Naive B cell (primary cell): Measurements from ENCODE around the gene XYLT1. TPM values are rescaled to one million over a fixed set of nuclear protein-coding genes. Genes with fewer than 3 reads are reported as not detected.

Source experiments
- ATAC-seq, 2 donors: fragments of 150-1000 bp; cut with Tn5 transposase; 2 replicates each; pipeline ENCODE4 v1.10.0; 2021; ENCODE audit warnings: low read depth in 2 of 2, mild to moderate bottlenecking in 2 of 2, moderate library complexity in 2 of 2
- DNase-seq: peaks from one replicate; pipeline ENCODE4 v3.0.0; 2022
- H3K27ac Mint-ChIP-seq, 6 donors: one replicate each; pipeline ENCODE4 v1.8.0; 2020 to 2022; ENCODE audit warnings: mild to moderate bottlenecking in 6 of 6, mixed read lengths in 6 of 6, moderate library complexity in 5 of 6, inconsistent platforms in 2 of 6
- H3K27me3 Mint-ChIP-seq, 3 donors: one replicate each; pipeline ENCODE4 v1.8.0; 2021 to 2022; ENCODE audit warnings: mixed read lengths in 3 of 3, mild to moderate bottlenecking in 1 of 3
- H3K36me3 Mint-ChIP-seq, 2 donors: one replicate each; pipeline ENCODE4 v1.8.0; 2020 to 2022; ENCODE audit warnings: mixed read lengths in 2 of 2, inconsistent platforms in 1 of 2, mild to moderate bottlenecking in 1 of 2
- H3K4me1 Mint-ChIP-seq, 3 donors: one replicate each; pipeline ENCODE4 v1.8.0; 2020 to 2022; ENCODE audit warnings: mixed read lengths in 3 of 3, inconsistent platforms in 1 of 3, mild to moderate bottlenecking in 1 of 3, moderate library complexity in 1 of 3
- H3K4me3 Mint-ChIP-seq, 8 donors: one replicate each; pipeline ENCODE4 v1.8.0; 2020 to 2022; ENCODE audit warnings: mild to moderate bottlenecking in 8 of 8, mixed read lengths in 8 of 8, moderate library complexity in 8 of 8, inconsistent platforms in 2 of 8
- H3K9me3 Mint-ChIP-seq, 7 donors: one replicate each; pipeline ENCODE4 v1.8.0; 2020 to 2022; ENCODE audit warnings: mixed read lengths in 7 of 7, mild to moderate bottlenecking in 5 of 7, inconsistent platforms in 2 of 7, moderate library complexity in 1 of 7
- polyA plus RNA-seq, 6 donors: library from polyadenylated mRNA; unstranded; fragments of 300-500 nt; fragmentation: Illumina TruSeq; gene quantifications; one replicate each; pipeline ENCODE4 v1.2.3, GENCODE V29; 2021; ENCODE audit warnings: low read depth in 6 of 6

XYLT1 gene
- polyA plus RNA-seq, 6 donors from 2014 or later: 1.7 to 8.7 (median 3.9) TPM

GRCh38 chr16:17233318-17234002 lies 237.3 kb downstream of the XYLT1 start:
- DNase-seq (no peak), ATAC-seq (peak in 1 of 2 donors; percentile 44)
- Mint-ChIP-seq H3K4me1 (peaks cover 36 to 51% (median 41%) of the 10 kb centered on the region in 3 donors), H3K27me3 (no peaks in the 10 kb centered on the region), H3K9me3 (peaks cover 0 to 4% (median 0%) of the 10 kb centered on the region in 7 donors), H3K36me3 (peaks cover 13 to 22% of the 10 kb centered on the region in 2 donors), H3K4me3 (peak overlapping the region in 2 of 8 donors; percentile 16 to 45), H3K27ac (peak overlapping the region in 2 of 6 donors; percentile 28 to 47)

- H3K4me3 Mint-ChIP-seq: peak overlapping the region in 1 of 8 donors; percentile 61
- no peak for DNase-seq
- no peaks in the 10 kb centered on the region for H3K27me3 Mint-ChIP-seq
Measured at GRCh38 chr16:17232487-17232886, 238.3 kb downstream of the XYLT1 start.

GRCh38 chr16:17231972-17232371 lies 238.8 kb downstream of the XYLT1 start:
- DNase-seq (no peak), ATAC-seq (no peak)
- Mint-ChIP-seq H3K9me3 (peaks cover 0 to 4% (median 0%) of the 10 kb centered on the region in 7 donors), H3K36me3 (peaks cover 22 to 36% of the 10 kb centered on the region in 2 donors), H3K4me3 (no peak overlapping the region), H3K27ac (no peak overlapping the region), H3K4me1 (peaks cover 29 to 43% (median 39%) of the 10 kb centered on the region in 3 donors), H3K27me3 (no peaks in the 10 kb centered on the region)

More at GRCh38 chr16:17232487-17232886, 238.3 kb downstream of the XYLT1 start:
- no peak overlapping the region for H3K27ac Mint-ChIP-seq
- H3K4me1 Mint-ChIP-seq: peaks cover 32 to 44% (median 38%) of the 10 kb centered on the region in 3 donors
- ATAC-seq: no peak
- peaks cover 17 to 32% of the 10 kb centered on the region in 2 donors for H3K36me3 Mint-ChIP-seq
- H3K9me3 Mint-ChIP-seq: peaks cover 0 to 4% (median 0%) of the 10 kb centered on the region in 7 donors

- H3K27ac Mint-ChIP-seq: no peak overlapping the region
- no peak overlapping the region for H3K4me3 Mint-ChIP-seq
- H3K27me3 Mint-ChIP-seq: no peaks in the 10 kb centered on the region
- ATAC-seq: no peak
- peaks cover 25 to 39% (median 35%) of the 10 kb centered on the region in 3 donors for H3K4me1 Mint-ChIP-seq
- DNase-seq: no peak
- peaks cover 0 to 4% (median 0%) of the 10 kb centered on the region in 7 donors for H3K9me3 Mint-ChIP-seq
- H3K36me3 Mint-ChIP-seq: peaks cover 22 to 36% of the 10 kb centered on the region in 2 donors
Measured at GRCh38 chr16:17230932-17231581, 239.7 kb downstream of the XYLT1 start.

GRCh38 chr16:17229766-17230165 lies 241.0 kb downstream of the XYLT1 start:
- peaks cover 23 to 36% of the 10 kb centered on the region in 2 donors for H3K36me3 Mint-ChIP-seq
- DNase-seq: no peak
- peak overlapping the region in 1 of 6 donors; percentile 68 for H3K27ac Mint-ChIP-seq
- no peak for ATAC-seq
- no peaks in the 10 kb centered on the region for H3K27me3 Mint-ChIP-seq
- H3K4me3 Mint-ChIP-seq: no peak overlapping the region
- peaks cover 31 to 44% (median 41%) of the 10 kb centered on the region in 3 donors for H3K4me1 Mint-ChIP-seq
- H3K9me3 Mint-ChIP-seq: peaks cover 0 to 4% (median 0%) of the 10 kb centered on the region in 7 donors

- Mint-ChIP-seq H3K27me3 (no peaks in the 10 kb centered on the region), H3K4me3 (no peak overlapping the region), H3K4me1 (peaks cover 36 to 47% (median 37%) of the 10 kb centered on the region in 3 donors), H3K36me3 (peaks cover 27 to 36% of the 10 kb centered on the region in 2 donors), H3K27ac (no peak overlapping the region), H3K9me3 (peaks cover 0 to 4% (median 0%) of the 10 kb centered on the region in 7 donors)
- ATAC-seq (no peak), DNase-seq (no peak)
Measured at GRCh38 chr16:17229131-17229530, 241.6 kb downstream of the XYLT1 start.

- Mint-ChIP-seq H3K4me1 (peaks cover 36 to 47% (median 38%) of the 10 kb centered on the region in 3 donors), H3K9me3 (peaks cover 0 to 4% (median 0%) of the 10 kb centered on the region in 7 donors), H3K36me3 (peaks cover 30 to 36% of the 10 kb centered on the region in 2 donors), H3K4me3 (no peak overlapping the region), H3K27me3 (no peaks in the 10 kb centered on the region), H3K27ac (peak overlapping the region in 1 of 6 donors; percentile 10)
- DNase-seq (no peak), ATAC-seq (no peak)
Measured at GRCh38 chr16:17228708-17229055, 242.1 kb downstream of the XYLT1 start.

GRCh38 chr16:17228048-17228707 lies 242.6 kb downstream of the XYLT1 start:
- H3K4me3 Mint-ChIP-seq: no peak overlapping the region
- peaks cover 0 to 4% (median 0%) of the 10 kb centered on the region in 7 donors for H3K9me3 Mint-ChIP-seq
- peaks cover 38 to 47% (median 40%) of the 10 kb centered on the region in 3 donors for H3K4me1 Mint-ChIP-seq
- no peak for ATAC-seq
- H3K36me3 Mint-ChIP-seq: peaks cover 35 to 36% of the 10 kb centered on the region in 2 donors
- DNase-seq: no peak
- H3K27me3 Mint-ChIP-seq: no peaks in the 10 kb centered on the region
- peak overlapping the region in 2 of 6 donors; percentile 10 to 56 for H3K27ac Mint-ChIP-seq

- peaks cover 34 to 48% (median 42%) of the 10 kb centered on the region in 3 donors for H3K4me1 Mint-ChIP-seq
- H3K4me3 Mint-ChIP-seq: no peak overlapping the region
- peaks cover 0 to 4% (median 0%) of the 10 kb centered on the region in 7 donors for H3K9me3 Mint-ChIP-seq
- ATAC-seq (no peak), DNase-seq (no peak)
- peak overlapping the region in 1 of 6 donors; percentile 25 for H3K27ac Mint-ChIP-seq
- peaks cover 27 to 35% of the 10 kb centered on the region in 2 donors for H3K36me3 Mint-ChIP-seq
- no peaks in the 10 kb centered on the region for H3K27me3 Mint-ChIP-seq
Measured at GRCh38 chr16:17227278-17227677, 243.5 kb downstream of the XYLT1 start.

GRCh38 chr16:17225541-17225940 lies 245.2 kb downstream of the XYLT1 start:
- DNase-seq: no peak
- ATAC-seq: no peak
- peak overlapping the region in 1 of 6 donors; percentile 1 for H3K27ac Mint-ChIP-seq
- H3K4me3 Mint-ChIP-seq: no peak overlapping the region
- H3K36me3 Mint-ChIP-seq: peaks cover 20 to 31% of the 10 kb centered on the region in 2 donors
- H3K9me3 Mint-ChIP-seq: peaks cover 0 to 2% (median 0%) of the 10 kb centered on the region in 7 donors
- H3K4me1 Mint-ChIP-seq: peaks cover 44 to 59% (median 49%) of the 10 kb centered on the region in 3 donors
- H3K27me3 Mint-ChIP-seq: no peaks in the 10 kb centered on the region

- DNase-seq (peak; percentile 8), ATAC-seq (no peak)
- Mint-ChIP-seq H3K4me1 (peaks cover 46 to 57% (median 49%) of the 10 kb centered on the region in 3 donors), H3K27ac (peak overlapping the region in 3 of 6 donors; percentile 1 to 87 (median 67)), H3K4me3 (peak overlapping the region in 2 of 8 donors; percentile 30 to 40), H3K27me3 (no peaks in the 10 kb centered on the region), H3K36me3 (peaks cover 16 to 25% of the 10 kb centered on the region in 2 donors), H3K9me3 (no peaks in the 10 kb centered on the region)
Measured at GRCh38 chr16:17224879-17225281, 245.9 kb downstream of the XYLT1 start.

GRCh38 chr16:17224350-17224749 lies 246.4 kb downstream of the XYLT1 start:
- ATAC-seq (no peak), DNase-seq (no peak)
- Mint-ChIP-seq H3K36me3 (peaks cover 16 to 25% of the 10 kb centered on the region in 2 donors), H3K27ac (peak overlapping the region in 1 of 6 donors; percentile 87), H3K9me3 (no peaks in the 10 kb centered on the region), H3K4me1 (peaks cover 46 to 57% (median 49%) of the 10 kb centered on the region in 3 donors), H3K27me3 (no peaks in the 10 kb centered on the region), H3K4me3 (peak overlapping the region in 1 of 8 donors; percentile 4)

- Mint-ChIP-seq H3K9me3 (no peaks in the 10 kb centered on the region), H3K27me3 (no peaks in the 10 kb centered on the region), H3K27ac (peak overlapping the region in 2 of 6 donors; percentile 29 to 44), H3K4me3 (peak overlapping the region in 4 of 8 donors; percentile 3 to 64 (median 14)), H3K4me1 (peaks cover 46 to 61% (median 49%) of the 10 kb centered on the region in 3 donors), H3K36me3 (peaks cover 15 to 26% of the 10 kb centered on the region in 2 donors)
- DNase-seq (no peak), ATAC-seq (no peak)
Measured at GRCh38 chr16:17223576-17223975, 247.2 kb downstream of the XYLT1 start.
